HepG2 (cell line): ENCODE measurements around the gene TPD52L2. TPM values are rescaled to one million over a fixed set of nuclear protein-coding genes. Genes with fewer than 3 reads are reported as not detected.
A peak's percentile ranks its signal among the peaks of the same experiment; 100 is the strongest.

Experiments used
- ARHGAP35 ChIP-seq: sonication (generic); formaldehyde crosslinking; IDR thresholded peaks from 2 replicates; pipeline ENCODE4 v1.9.0; 2022; ENCODE audit warnings: mild to moderate bottlenecking, inconsistent platforms, moderate library complexity, missing genetic modification reagents, borderline replicate concordance
- CBX2 ChIP-seq, 2 experiments: fragments of 200-600 bp in 1 of 2; sonication (generic); formaldehyde crosslinking in 1 of 2; IDR thresholded peaks; 2 replicates each; pipeline versions ENCODE4 v1.7.0 to v1.8.1; 2018 to 2022; ENCODE audit warnings: low read depth in 2 of 2, low read length in 1 of 2, mild to moderate bottlenecking in 1 of 2, missing genetic modification reagents in 1 of 2
- FOXM1 ChIP-seq: sonication (generic); formaldehyde crosslinking; IDR thresholded peaks from 2 replicates; pipeline ENCODE4 v1.5.0; 2020; ENCODE audit warnings: missing genetic modification reagents
- FUBP1 ChIP-seq: sonication (generic); formaldehyde crosslinking; IDR thresholded peaks from 2 replicates; pipeline ENCODE4 v1.5.1; 2020; ENCODE audit warnings: missing genetic modification reagents, mild to moderate bottlenecking, borderline replicate concordance
- KDM5A ChIP-seq: fragments of 200-600 bp; sonication (generic); IDR thresholded peaks from 2 replicates; pipeline ENCODE4 v1.7.0; 2018; ENCODE audit warnings: antibody characterized with exemption, mild to moderate bottlenecking, low read length, borderline replicate concordance
- PCBP2 ChIP-seq: fragments of 200-400 bp; formaldehyde crosslinking; optimal IDR thresholded peaks from 2 replicates; pipeline ENCODE3; 2018; ENCODE audit warnings: low read length, low read depth; ENCODE audit not compliant: poor library complexity, severe bottlenecking
- SOX6 ChIP-seq, 2 experiments: fragments of 450-650 bp in 1 of 2; sonication (generic) in 1 of 2; formaldehyde crosslinking in 1 of 2; IDR thresholded peaks; 2 replicates each; pipeline versions ENCODE4 v1.4.0 to v1.6.1; 2017 to 2020; ENCODE audit warnings: antibody characterized with exemption in 1 of 2, mild to moderate bottlenecking in 1 of 2, missing genetic modification reagents in 1 of 2
- ZBED4 ChIP-seq: sonication (generic); formaldehyde crosslinking; IDR thresholded peaks from 2 replicates; pipeline ENCODE4 v1.4.0; 2020; ENCODE audit warnings: missing genetic modification reagents, borderline replicate concordance
- ZBTB1 ChIP-seq: sonication (generic); formaldehyde crosslinking; IDR thresholded peaks from 2 replicates; pipeline ENCODE4 v1.4.0; 2020; ENCODE audit warnings: missing genetic modification reagents, borderline replicate concordance
- ZBTB20 ChIP-seq: sonication (generic); formaldehyde crosslinking; IDR thresholded peaks from 2 replicates; pipeline ENCODE4 v1.8.1; 2023; ENCODE audit warnings: missing genetic modification reagents, low read depth, mild to moderate bottlenecking, borderline replicate concordance
- ZBTB21 ChIP-seq: sonication (generic); formaldehyde crosslinking; IDR thresholded peaks from 2 replicates; pipeline ENCODE4 v1.4.0; 2020; ENCODE audit warnings: missing genetic modification reagents
- ZIK1 ChIP-seq: sonication (generic); formaldehyde crosslinking; IDR thresholded peaks from 2 replicates; pipeline ENCODE4 v1.5.0; 2020; ENCODE audit warnings: mild to moderate bottlenecking, low read depth, missing genetic modification reagents, borderline replicate concordance
- ZNF121 ChIP-seq: sonication (generic); formaldehyde crosslinking; IDR thresholded peaks from 2 replicates; pipeline ENCODE4 v1.5.0; 2020; ENCODE audit warnings: mild to moderate bottlenecking, missing genetic modification reagents
- ZNF331 ChIP-seq: sonication (generic); formaldehyde crosslinking; IDR thresholded peaks from 2 replicates; pipeline ENCODE4 v1.4.0; 2020; ENCODE audit warnings: missing genetic modification reagents
- ZNF484 ChIP-seq: sonication (generic); formaldehyde crosslinking; IDR thresholded peaks from 2 replicates; pipeline ENCODE4 v1.5.1; 2020; ENCODE audit warnings: mild to moderate bottlenecking, low read depth, missing genetic modification reagents, borderline replicate concordance
- ZNF652 ChIP-seq: IDR thresholded peaks from 2 replicates; pipeline ENCODE4 v1.6.1; 2016; ENCODE audit warnings: low read depth, borderline replicate concordance
- ZNF687 ChIP-seq: sonication (generic); formaldehyde crosslinking; IDR thresholded peaks from 2 replicates; pipeline ENCODE4 v1.5.1; 2020; ENCODE audit warnings: mild to moderate bottlenecking, missing genetic modification reagents, moderate library complexity
- ZSCAN9 ChIP-seq: IDR thresholded peaks from 2 replicates; pipeline ENCODE4 v1.6.1; 2016; ENCODE audit warnings: borderline replicate concordance
- polyA plus RNA-seq, 8 experiments: library from polyadenylated mRNA; depleted of rRNA in 3 of 8; stranded (reverse) in 7 of 8; unstranded in 1 of 8; fragments of >200 nt; fragmentation: Illumina TruSeq in 4 of 8; extraction: Trizol in 4 of 8; gene quantifications; 2 replicates each; pipeline versions ENCODE4 v1.2.1 to v1.2.3, GENCODE V29; 2011 to 2016; ENCODE audit warnings: low read depth in 4 of 8, missing spikeins in 1 of 8, mixed read lengths in 1 of 8; ENCODE audit not compliant: insufficient read depth in 1 of 8
- total RNA-seq, 5 experiments: library from RNA; depleted of rRNA; stranded (reverse); fragments of >200 nt; fragmentation: Illumina TruSeq; extraction: Trizol; gene quantifications; 2 replicates each; pipeline ENCODE4 v1.2.3, GENCODE V29; 2016; ENCODE audit warnings: low read depth in 1 of 5

The TPD52L2 gene
- total and polyA plus RNA-seq, 2 of the 13 experiments (the other 11 are each of a cell fraction or from before 2014, with no cell fraction given): 156 to 184 TPM

- no peak for TF ChIP-seq FOXM1 (CRISPR knock-in tag)
- TF ChIP-seq ZSCAN9: no peak
- no peak; the same call in 1 of the 2 replicates for TF ChIP-seq KDM5A
- TF ChIP-seq ARHGAP35 (CRISPR knock-in tag): no peak; the same call in 1 of the 2 replicates
- no peak for TF ChIP-seq ZNF652
- TF ChIP-seq ZBTB20 (CRISPR knock-in tag): peak; percentile 74
- no peak for TF ChIP-seq SOX6 (IDR thresholded peaks at IDR 0.05)
- TF ChIP-seq SOX6 (CRISPR knock-in tag; IDR thresholded peaks at IDR 0.05): peak; percentile 45
- no peak for TF ChIP-seq PCBP2
- TF ChIP-seq ZBED4: peak; percentile 55
- TF ChIP-seq ZBTB21: 0 out of 2 replicates have a peak, but pooled peaks have one; percentile 25
- peak; percentile 90 for TF ChIP-seq ZNF331 (CRISPR knock-in tag)
- TF ChIP-seq ZIK1 (CRISPR knock-in tag): 0 out of 2 replicates have a peak, but pooled peaks have one; percentile 74
- peak; percentile 97 for TF ChIP-seq ZNF121
- no peak for TF ChIP-seq FUBP1 (CRISPR knock-in tag)
- TF ChIP-seq CBX2 (IDR thresholded peaks at IDR 0.05; ENCODE audit: low read depth, low read length): no peak
- 0 out of 2 replicates have a peak, but pooled peaks have one; percentile 82 for TF ChIP-seq CBX2 (CRISPR knock-in tag; IDR thresholded peaks at IDR 0.05; ENCODE audit: low read depth)
- peak; percentile 88 for TF ChIP-seq ZNF687
- no peak; the same call in none of the 2 replicates for TF ChIP-seq ZBTB1 (CRISPR knock-in tag)
- TF ChIP-seq ZNF484 (CRISPR knock-in tag): no peak
Observed at GRCh38 chr20:63863798-63864544, 1.1 kb upstream of the TPD52L2 start (continued).
